NCI-H146 (cell line): ENCODE measurements around the gene ARHGAP27.

Source experiments
- DNase-seq: peaks from one replicate; lab custom pipeline; 2025; lab: John Stamatoyannopoulos, UW

The ARHGAP27 gene

DNA sequence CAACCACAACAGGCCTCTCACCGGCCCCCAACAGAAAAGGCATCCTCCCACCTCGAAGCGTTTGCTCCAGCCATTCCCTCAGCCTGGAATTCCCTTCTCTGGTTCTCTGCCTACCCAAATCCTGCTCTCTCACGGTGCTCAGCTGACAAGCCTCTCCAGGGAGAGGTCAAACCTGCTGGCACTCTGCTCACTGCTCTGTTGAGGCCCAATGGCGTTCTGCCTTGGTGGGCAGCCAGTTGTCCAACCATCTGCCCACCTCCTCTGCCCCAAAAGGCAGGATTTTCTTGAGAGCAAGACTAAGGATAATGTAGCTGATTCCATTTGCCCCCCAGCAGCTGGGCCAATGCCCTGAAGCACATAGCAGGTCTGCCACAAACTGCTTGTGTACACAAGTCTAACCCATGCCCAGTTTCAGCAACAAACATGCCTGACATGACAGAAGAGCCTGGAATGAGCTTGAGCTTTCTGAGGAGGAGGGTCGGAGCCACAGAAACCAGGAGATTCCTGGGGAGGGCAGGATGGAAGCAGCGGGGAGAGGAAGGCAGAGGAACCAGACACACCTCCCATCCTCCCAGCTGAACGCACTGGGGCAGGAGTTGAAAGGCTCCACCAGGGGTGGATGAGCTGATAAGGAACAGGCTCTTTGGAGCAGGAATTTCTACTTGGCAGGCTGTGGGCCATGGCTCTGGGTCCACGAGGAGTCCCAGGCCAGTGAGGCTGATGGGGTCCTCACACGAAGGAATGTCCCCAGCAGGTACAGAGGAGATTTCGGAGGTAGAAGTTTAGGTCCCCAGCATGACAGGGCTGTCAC is 23.9 kb downstream of the ARHGAP27 start:
- DNase-seq: no peak

DNA sequence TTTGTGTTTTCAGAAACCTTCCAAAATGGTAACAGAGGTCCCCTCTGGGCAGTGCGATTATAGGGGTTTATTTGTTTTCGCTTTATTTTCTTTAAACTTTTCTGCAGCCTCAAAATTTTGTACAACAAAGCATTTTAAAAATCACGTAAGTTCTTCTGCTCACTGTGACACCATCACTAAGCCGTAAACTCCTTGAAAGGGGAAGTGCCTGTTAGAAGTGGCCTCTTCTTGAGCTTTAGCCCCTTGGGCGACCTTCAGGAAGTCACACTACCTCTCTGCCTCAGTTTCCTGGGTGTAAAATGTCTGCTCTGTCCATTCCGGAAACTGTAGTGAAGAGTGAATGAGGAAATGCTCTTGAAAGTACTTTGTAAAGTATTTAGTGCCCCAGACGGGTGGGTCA is 26.6 kb downstream of the ARHGAP27 start:
- no peak for DNase-seq

DNA sequence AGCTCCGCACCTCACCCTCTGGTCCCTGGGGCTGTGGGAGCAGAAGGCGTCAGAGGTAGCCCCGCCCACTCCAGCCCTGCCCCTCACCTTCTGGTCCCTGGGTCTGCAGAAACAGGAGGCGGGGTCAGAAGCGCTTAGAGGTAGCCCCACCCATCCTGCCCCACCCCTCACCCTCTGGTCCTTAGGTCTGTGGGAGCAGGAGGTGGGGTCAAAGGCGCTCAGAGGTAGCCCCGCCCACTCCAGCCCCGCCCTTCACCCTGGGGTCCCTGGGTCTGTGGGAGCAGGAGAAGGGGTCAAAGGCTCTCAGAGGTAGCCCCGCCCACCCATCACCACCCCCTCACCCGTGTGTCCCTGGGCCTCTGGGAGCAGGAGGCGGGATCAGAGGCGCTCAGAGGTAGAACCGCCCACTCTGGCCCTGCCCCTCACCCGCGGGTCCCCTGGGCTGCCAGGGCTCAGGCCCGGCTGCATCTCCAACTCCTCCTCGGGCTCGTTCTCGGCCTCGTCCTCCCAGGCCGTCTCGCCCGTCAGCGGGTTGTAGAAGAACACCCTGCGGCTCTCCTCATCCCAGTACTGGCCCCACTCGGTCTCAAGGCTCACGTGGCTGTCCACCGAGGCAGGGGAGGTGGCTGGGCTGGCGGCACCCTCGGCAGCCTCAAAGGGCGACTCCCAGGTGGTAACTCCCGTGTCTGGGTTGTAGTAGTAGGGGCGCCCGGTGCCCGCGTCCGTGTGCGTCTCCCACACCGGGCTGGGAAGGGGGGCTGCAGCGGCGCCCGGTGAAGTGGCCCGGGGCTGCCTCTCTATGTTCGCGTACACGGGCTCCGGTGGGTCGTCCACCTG is 27.2 kb downstream of the ARHGAP27 start:
- no peak for DNase-seq

DNA sequence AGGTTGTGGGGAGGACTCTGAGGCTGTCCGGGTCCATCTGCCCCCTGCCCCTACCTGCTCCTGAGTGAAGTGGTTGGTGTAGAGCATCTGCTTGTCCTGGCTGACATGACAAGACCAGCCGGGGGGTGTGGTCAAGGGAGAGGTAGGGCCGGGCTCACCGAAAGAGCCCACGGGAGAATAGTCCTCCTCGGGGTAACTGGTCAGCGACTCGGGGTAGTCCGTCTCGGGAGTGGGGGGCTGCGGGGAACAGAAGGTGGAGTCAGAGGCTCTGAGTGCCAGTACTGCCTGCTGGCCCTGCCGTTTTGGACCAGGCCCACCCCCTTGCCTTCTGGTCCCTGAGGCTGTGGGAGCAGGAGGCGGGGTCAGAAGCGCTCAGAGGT is 27.8 kb downstream of the ARHGAP27 start:
- no peak for DNase-seq

DNA sequence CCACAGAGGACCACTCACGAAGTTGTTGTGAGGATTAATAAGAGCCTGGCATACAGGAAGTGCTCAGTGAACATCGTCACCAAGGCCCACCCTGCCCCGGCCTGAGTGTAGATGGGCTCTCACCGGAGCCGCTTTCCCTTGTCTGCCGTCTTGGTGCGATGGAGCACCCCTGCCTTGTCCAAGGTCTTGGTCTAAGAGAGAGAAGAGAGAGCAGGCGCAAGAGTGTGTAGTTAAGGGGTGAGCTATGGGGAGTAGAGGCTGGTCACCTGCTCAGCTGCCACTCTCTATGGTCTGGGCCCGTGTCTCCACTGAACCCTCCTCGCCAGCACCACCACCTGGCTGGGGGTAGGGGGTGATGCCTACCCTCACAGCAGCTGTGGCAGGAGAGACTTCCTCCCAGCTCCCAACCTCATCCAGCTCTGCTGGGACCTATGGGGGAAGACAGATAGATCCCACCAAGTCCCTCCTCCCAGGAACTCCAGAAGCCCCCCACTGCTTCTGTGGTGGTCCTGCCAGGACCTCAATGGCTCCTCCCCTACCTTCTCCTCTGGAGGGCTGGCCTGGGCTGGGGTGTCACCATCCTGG is 28.7 kb downstream of the ARHGAP27 start:
- no peak for DNase-seq

DNA sequence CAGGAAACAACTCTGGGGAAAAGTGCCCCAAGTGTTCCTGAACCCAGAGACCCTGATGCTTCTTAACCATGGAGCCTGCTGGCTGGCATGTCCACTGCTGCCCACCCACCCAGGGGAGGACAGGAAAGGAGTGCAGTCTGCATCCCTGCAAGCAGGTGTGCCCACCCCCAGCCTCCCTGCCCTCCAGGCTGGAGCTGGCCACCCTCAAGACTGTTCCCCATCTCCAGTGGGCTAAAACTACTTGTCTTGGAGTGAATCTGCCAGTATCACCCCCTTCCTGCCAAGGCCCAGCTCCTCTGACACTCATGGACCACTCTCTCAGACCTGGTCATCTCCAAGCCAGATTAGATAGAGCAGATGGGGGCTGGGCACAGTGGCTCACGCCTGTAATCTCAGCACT is 29.8 kb downstream of the ARHGAP27 start:
- DNase-seq: no peak

DNA sequence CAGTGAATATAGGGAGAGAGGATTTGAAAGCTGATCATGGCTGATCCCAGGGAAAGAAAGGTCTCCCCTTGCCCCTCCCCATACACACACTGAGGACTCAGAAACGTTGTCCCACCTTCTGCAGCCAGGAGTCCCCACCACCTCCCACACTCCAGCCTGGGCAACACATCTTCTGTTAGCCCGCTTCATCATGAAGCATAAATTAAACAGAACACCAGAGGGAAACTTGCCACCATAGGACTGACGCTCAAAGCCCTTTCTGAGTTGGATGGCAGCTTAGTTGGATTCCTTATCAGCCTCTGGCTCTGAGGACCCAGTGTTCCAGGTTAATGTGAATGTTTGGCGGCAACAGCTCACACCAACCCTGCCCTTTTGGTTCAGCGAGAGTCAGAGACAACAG is 33.9 kb downstream of the ARHGAP27 start:
- DNase-seq: no peak

DNA sequence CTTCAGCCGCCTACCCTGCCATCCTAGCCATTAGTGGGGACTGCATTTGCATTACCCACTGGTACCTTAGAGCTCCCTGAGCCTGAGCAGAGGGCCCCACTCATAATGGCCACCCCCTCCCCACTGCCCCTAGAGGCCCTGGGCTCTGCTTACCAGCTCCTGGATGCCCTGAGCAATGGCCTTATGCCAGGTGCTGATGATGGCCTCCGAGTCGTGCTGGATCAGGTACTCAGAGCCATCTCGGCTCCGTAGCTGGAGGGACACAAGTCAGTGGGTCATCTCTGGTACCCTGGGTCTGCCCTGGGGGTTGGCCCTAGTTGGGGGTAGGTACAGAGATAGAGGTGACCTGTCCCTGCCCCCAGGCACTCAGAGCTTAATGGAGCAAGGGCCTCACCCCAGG is 34.9 kb downstream of the ARHGAP27 start:
- DNase-seq: no peak

DNA sequence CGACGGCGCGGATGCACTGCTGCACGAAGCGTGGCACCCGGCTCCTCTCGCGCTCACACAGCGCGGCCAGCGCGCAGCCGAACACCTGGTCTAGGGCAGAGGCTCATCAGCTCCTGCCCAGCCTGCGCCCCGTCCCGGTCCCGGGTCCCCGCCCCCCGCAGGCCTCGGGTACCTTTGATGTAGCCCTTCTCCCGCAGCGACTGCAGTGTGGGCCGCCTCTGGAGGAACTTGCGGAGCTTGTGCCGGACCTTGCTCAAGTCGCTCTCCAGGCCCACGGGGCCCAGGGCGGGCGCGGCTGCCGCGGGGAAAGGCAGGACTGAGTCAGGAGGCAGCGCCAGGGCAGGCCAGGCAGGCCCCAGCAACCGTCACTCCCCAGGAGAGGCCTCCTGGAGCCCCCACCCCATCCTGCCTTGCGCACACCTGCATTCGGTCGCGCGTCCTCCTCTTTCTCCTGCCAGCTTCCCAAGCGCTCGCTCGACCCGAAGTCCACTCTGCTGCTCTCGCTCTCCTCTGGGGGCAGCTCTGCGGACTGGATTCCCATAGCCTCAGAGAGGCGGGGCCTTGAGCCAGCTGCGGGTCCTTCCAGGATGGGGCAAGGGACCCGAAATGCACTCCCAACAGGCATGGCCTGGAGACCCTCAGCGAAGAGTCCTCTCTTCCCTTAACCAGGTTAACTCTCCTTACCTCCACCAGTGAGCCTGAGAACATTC is 36.0 kb downstream of the ARHGAP27 start:
- no peak for DNase-seq

DNA sequence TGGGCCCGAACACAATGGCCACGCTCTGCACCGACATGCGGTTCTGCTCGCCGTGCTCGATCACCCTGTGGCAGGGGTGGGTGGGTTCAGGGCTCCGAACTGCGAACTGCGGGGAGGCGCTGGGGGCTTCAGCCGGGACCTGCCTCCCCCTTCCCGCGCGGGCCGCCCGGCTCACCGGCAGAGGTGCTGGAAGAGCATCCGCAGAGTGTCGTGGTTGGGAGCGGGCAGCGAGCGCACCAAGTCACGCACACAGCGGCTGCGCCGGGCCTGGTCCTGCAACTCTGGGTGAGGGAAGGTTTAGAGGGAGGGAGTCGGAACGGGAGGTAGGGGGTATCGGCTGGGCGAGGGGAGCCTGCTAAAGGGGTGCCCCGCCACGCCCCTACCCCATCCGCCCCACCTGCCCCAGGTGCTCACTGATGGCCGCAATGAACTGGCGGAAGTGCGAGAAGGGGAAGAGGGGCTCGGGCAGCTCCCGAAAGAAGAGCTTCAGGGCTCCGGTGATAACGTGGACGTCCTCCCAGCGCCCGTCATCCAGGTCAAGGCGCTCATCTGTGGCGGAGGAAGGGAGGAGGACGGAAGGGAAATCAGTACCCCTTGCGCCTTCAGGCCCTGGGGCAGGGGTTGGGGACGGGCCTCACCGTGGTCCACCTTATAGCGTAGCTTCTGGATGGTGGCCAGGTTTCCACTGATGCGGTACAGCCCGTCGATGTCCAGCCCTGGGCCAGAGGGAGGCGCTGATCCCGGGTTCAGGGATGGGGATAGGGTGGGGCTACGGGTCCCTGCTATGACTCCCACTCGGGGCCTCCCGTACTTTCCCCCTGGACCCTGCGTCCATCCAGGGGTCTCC is 36.9 kb downstream of the ARHGAP27 start:
- no peak for DNase-seq

DNA sequence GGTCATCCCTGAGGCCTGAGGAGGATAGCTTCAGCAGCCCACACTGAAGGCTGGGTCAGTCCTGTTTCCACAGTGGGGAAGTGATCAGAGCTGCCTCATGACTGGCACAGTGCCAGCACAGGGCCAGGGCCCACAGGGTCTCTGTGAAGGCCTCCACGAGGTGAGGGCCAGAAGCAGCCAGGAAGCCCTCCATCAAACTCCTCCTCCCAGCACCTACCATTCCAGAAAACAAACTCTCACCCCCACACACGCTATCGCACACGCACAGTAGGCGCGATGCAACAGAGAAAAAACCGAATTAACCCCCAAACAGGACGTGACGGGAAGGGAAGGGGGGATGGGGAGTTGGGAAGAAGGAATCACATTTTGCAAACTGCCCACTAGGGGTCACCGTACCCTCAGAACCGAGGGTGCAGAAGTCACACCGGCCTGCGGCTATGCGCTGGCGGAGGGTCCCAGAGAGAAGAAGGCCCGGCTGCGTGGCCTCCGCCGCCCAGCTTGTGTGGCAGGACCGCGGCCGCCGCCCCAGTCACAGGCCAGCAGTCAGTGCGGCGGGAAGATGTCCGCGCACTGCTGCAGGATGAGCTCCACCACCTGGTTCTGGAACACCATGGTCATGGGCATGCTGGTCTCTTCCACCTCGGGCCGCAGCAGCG is 37.6 kb downstream of the ARHGAP27 start:
- peak; percentile 48 for DNase-seq

DNA sequence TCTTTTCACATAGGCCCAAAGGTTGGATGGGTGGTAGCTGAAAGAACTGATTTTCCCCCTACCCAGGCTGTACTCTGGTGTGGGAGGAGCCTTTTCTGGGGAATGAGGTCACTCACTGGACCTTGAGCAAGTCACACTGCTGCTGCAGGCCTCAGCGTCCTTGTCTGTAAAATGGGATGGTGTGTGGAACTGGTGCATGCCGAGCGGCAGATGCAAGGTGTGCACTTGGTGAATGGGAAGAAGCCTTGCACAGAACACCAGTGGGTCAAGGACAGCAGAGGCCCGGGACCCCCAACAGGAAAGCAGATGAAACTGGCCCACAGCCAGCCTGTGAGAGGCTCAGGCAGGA is 38.1 kb downstream of the ARHGAP27 start:
- DNase-seq: no peak

DNA sequence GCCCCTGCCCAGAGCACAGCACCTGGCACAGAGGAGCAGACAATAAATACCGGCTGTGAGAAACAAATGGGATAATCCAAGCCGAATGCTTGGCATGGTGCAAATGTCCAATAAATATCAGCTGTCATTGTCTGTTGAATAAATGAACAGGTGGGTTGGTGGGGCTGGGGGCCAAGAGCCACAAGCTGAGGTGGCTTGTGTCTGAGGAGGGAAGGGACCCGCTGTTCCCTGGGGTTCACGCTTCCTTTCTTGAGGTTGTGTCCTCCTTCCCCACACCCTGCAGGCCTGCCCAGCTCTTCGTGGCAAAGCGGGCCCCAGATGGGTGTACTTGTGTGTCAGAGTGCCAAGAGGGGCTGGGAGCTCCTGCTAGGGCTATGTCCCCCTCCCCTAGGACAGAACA is 38.6 kb downstream of the ARHGAP27 start:
- DNase-seq: no peak

DNA sequence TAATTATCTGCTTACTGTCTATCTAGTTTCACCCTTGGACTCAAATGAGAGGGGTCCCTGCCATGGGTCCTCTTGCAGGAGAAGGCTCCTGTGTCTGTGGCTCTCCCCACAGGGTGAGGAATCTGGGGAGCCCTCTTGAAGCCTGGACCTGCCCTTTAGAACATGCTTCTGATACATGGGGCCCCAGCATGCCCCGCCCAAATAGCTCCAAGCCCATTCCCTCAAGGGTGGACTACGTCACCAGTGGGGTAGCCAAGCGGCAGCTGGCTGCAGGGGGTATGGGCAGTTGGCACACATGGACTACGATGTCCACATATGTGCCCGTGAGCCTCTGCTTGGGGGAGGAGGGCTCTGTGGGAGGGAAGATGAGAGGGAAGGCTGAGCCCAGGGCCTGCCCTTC is 39.3 kb downstream of the ARHGAP27 start:
- DNase-seq: no peak

DNA sequence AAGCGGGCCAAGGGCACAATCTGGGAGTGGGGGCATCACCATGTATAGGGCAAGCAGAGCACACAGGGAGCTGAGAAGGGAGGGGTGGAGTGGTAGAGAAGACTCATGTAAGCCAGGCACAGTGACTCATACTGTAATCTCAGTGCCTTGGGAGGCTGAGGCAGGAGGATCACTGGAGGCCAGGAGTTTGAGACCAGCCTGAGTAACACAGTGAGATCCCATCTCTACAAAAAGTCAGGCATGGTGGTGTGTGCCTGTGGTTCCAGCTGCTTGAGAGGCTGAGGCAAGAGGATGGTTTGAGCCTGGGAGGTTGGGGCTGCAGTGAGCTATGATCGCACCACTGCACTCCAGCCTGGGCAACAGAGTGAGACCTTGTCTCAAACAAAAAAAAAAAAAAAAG is 40.8 kb downstream of the ARHGAP27 start:
- DNase-seq: no peak

DNA sequence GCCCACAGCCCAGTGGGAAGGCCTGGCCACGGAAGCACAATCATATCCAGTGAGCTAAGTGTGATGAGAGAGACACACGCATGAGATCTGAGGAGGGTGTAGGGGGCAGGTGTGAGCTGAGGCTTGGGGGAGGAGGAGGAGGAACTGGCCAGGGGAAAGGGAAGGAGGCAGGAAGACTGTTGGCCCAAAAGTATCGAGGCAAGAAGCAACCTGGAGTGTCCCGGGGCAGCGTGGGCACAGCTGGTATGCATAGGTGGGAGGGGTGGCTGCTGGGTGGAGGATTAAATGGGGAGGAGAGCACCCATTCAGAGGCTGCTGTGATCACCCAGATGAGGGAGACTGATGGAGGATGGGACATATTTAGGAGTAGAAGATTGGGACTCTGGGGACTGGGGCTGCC is 41.4 kb downstream of the ARHGAP27 start:
- no peak for DNase-seq

DNA sequence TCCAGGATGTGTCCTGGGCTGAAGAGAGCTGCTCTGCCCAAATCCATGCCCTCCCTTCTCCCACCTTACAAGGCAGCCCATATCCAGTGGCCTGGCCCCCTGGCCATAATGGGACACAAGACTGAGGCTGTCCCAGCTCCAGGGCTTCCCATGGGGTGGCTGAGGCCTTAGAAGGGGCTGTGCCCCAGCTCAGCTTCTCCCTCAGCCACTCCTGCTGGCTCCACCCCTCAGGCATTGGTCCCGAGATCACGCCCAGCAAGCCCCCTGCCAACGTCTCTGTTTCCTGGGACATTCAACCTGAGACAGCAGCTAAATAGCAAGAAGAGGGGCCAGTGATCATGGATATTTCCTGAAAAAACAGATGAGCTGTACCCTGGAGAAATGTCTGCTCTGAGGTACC is 43.3 kb downstream of the ARHGAP27 start:
- DNase-seq: no peak

DNA sequence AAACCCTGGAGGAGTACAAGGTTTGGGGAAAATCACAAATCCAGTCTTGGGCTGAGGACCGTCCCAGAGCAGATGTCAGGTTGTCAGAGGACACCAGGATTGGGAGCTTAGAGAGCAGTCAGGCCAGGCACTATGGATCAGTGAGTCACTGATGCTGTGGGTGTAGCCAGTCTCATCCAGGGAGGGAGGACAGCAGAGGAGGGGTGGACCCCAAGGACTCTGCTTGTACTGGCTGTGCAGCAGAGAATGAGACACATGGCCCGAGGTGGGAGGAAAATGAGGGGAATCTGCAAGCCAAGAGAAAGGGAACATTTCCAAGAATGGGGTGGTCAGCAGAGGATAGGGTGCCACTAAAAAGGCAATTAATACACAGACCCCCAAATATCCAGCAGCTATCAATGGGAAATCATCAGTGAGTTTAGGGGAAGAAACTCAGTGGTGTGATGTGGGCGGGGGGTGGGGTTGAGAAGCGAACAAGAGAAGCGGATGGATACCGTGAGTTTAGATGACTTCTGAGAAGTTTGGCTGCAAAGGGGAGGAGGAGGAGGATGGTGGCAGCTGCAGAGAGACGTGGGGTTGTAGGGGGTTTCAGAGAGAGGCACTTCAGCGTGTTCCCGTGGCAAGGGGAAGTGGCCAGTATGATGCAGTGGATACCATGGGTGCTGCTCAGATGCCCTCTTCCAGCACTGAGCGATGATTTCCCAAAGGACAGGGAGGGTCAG is 43.9 kb downstream of the ARHGAP27 start:
- DNase-seq: no peak

DNA sequence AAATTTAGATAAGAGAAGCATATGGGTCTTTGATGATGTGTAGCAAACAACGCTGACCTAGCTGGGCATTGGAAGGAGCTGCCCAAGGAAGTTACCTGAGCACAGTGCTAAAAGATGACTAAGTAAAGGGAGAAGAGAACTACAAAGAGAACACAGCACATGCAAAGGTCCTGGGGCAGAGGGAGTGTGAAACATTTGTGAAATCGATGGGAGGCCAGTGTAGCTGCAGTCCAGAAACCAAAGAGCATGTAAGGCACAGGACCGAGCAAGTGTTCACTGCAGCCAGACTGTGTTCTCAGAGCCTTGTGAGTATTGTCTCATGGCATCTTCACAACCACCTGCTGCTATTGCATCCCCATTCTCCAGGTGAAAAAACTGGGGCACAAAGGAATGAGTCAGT is 44.9 kb downstream of the ARHGAP27 start:
- DNase-seq: no peak

DNA sequence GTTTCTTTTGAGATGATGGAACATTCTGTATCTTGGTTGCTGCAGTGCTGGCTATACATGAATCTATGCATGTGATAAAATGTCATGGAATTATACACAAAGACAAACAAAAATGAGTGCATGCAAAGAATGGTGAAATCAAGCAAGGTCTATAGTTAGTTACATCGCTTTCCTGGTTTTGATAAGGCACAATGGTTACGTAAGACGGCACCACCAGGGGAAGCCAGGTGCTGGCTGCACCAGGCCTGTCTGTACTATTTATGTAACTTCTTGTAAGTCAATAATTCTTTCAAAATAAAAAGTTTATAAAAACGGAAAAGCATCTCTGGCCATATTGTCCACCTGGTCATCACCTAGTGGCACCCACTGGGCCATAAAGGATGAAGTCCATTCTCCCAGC is 46.5 kb downstream of the ARHGAP27 start:
- DNase-seq: no peak
